ENCODE data around the gene S100A8. TPM values are rescaled to one million over a fixed set of nuclear protein-coding genes. Genes with fewer than 3 reads are reported as not detected.
"Not testable (repeated sequence)": the region's sequence is repeated elsewhere in the genome, so short reads cannot be mapped to it uniquely, and the experiment has no call there.

Gene S100A8
- total RNA-seq, 4 donors from 2014 or later = 50.4 to 402 (median 59.6) TPM

GRCh38 chr1:153415850-153416570 lies 25.1 kb upstream of the S100A8 start, which contains the start of gene S100A7A:
S100A7A (plus strand) TSS chr1:153416520; CDS start chr1:153418083, 1,563 bp downstream.
- no peak for ATAC-seq (ENCODE audit: low FRiP score)
- DNase-seq (ENCODE audit: low spot score) = no peak
- TF ChIP-seq CTCF (IDR thresholded peaks at IDR 0.05) = no peak

- not testable (repeated sequence) for ATAC-seq (ENCODE audit: low FRiP score); DNase-seq (ENCODE audit: low spot score)
These were observed 23.1 kb upstream of the S100A8 start for GRCh38 chr1:153413961-153414360.

GRCh38 chr1:153407274-153407673 lies 16.4 kb upstream of the S100A8 start:
- not testable (repeated sequence) for ATAC-seq (ENCODE audit: low FRiP score); DNase-seq (ENCODE audit: low spot score)

GRCh38 chr1:153405825-153406599 lies 15.1 kb upstream of the S100A8 start:
- ATAC-seq (ENCODE audit: low FRiP score); DNase-seq (ENCODE audit: low spot score): not testable (repeated sequence)

- TF ChIP-seq CTCF (IDR thresholded peaks at IDR 0.05) = no peak
- DNase-seq (ENCODE audit: low spot score) (no peak), ATAC-seq (ENCODE audit: low FRiP score) (no peak)
These were observed 13.9 kb upstream of the S100A8 start for GRCh38 chr1:153404768-153405167.

- no peak for DNase-seq (ENCODE audit: low spot score)
- no peak for ATAC-seq (ENCODE audit: low FRiP score)
- TF ChIP-seq CTCF (IDR thresholded peaks at IDR 0.05) = no peak
These were observed 13.3 kb upstream of the S100A8 start for GRCh38 chr1:153404086-153404635.

- no peak for TF ChIP-seq CTCF (IDR thresholded peaks at IDR 0.05)
- ATAC-seq (ENCODE audit: low FRiP score) = no peak
- no peak for DNase-seq (ENCODE audit: low spot score)
These were observed 12.7 kb upstream of the S100A8 start for GRCh38 chr1:153403421-153404085.

- no peak for TF ChIP-seq CTCF (IDR thresholded peaks at IDR 0.05)
- DNase-seq (ENCODE audit: low spot score) = no peak
- ATAC-seq (ENCODE audit: low FRiP score) = no peak
These were observed 11.4 kb upstream of the S100A8 start for GRCh38 chr1:153402226-153402625.
